Activated CD8-positive, alpha-beta T cell treated with anti-CD3 and anti-CD28 coated beads, Interleukin-2, amount 10 ng/mL, durations not matched to agents 7 days and 5 days (primary cell): ENCODE measurements around the gene OR6J1. TPM values are rescaled to one million over a fixed set of nuclear protein-coding genes. Genes with fewer than 3 reads are reported as not detected.
"Not testable (repeated sequence)": the region's sequence is repeated elsewhere in the genome, so short reads cannot be mapped to it uniquely, and the experiment has no call there.

Source experiments
- ATAC-seq: fragments of 150-1000 bp; cut with Tn5 transposase; one replicate; pipeline ENCODE4 v1.10.0; 2021; ENCODE audit warnings: moderate library complexity
- CTCF ChIA-PET: fragments of 350-600 bp; sonication (Branson Sonifier 250); formaldehyde crosslinking; loops from one replicate; lab custom pipeline; 2021; ENCODE audit warnings: antibody characterized with exemption; lab: Charles Lee
- POLR2A ChIA-PET: fragments of 350-600 bp; sonication (Branson Sonifier 250); formaldehyde crosslinking; loops from one replicate; lab custom pipeline; 2021; ENCODE audit warnings: antibody characterized with exemption; lab: Charles Lee
- DNase-seq: peaks from one replicate; pipeline ENCODE4 v3.0.0-alpha.2; 2020
- H3K27ac Mint-ChIP-seq: one replicate; pipeline ENCODE4 v1.8.0; 2021; ENCODE audit warnings: mild to moderate bottlenecking, mixed read lengths
- H3K27me3 Mint-ChIP-seq: one replicate; pipeline ENCODE4 v1.8.0; 2021; ENCODE audit warnings: low read depth, mixed read lengths
- H3K36me3 Mint-ChIP-seq: one replicate; pipeline ENCODE4 v1.8.0; 2021; ENCODE audit warnings: low read depth, mixed read lengths
- H3K4me1 Mint-ChIP-seq: one replicate; pipeline ENCODE4 v1.8.0; 2021; ENCODE audit warnings: low read depth, mixed read lengths
- H3K4me3 Mint-ChIP-seq: one replicate; pipeline ENCODE4 v1.8.0; 2021; ENCODE audit warnings: mild to moderate bottlenecking, mixed read lengths
- H3K9me3 Mint-ChIP-seq: one replicate; pipeline ENCODE4 v1.8.0; 2022; ENCODE audit warnings: mixed read lengths; ENCODE audit not compliant: insufficient read depth
- total RNA-seq, 2 experiments: library from RNA; stranded (reverse); gene quantifications; one replicate each; pipeline ENCODE4 v1.2.3, GENCODE V29; 2021

OR6J1 gene
- not detected for total RNA-seq

- Mint-ChIP-seq H3K9me3 (no peaks in the 10 kb centered on the region), H3K27me3 (no peaks in the 10 kb centered on the region), H3K27ac (peak within 1 kb of the TSS; percentile 18), H3K36me3 (no peaks in the 10 kb centered on the region), H3K4me1 (no peaks in the 10 kb centered on the region), H3K4me3 (no peak within 1 kb of the TSS)
- ATAC-seq (no peak), DNase-seq (no peak)
- ChIA-PET POLR2A (no interaction called here), CTCF (interaction anchor here (1.1 to 1.2 kb wide), 2 partner anchors 9 to 74 kb away, joined by 4 to 7 read pairs; no protein-coding TSS in a partner anchor)
Measured at GRCh38 chr14:22644305-22644635, at the start of gene OR6J1. Gene OR6J1, minus strand, starts transcription at chr14:22644352. Its CDS starts 9,541 bp downstream, at chr14:22634811.

GRCh38 chr14:22692194-22692593 is 48.0 kb upstream of the OR6J1 start:
- Mint-ChIP-seq H3K36me3 (no peaks in the 10 kb centered on the region), H3K27ac (no peak overlapping the region), H3K4me3 (no peak overlapping the region), H3K4me1 (no peaks in the 10 kb centered on the region), H3K9me3 (peaks cover 8% of the 10 kb centered on the region), H3K27me3 (peaks cover 50% of the 10 kb centered on the region)
- no peak for DNase-seq
- ChIA-PET CTCF (interaction anchor here (1.2 kb wide), 1 partner anchor 32 kb away, joined by 3 read pairs; no protein-coding TSS in a partner anchor), POLR2A (no interaction called here)
- ATAC-seq: no peak

- H3K27me3 Mint-ChIP-seq: peaks cover 53% of the 10 kb centered on the region
- H3K4me1 Mint-ChIP-seq: no peaks in the 10 kb centered on the region
- CTCF ChIA-PET: no interaction called here
- no peak overlapping the region for H3K27ac Mint-ChIP-seq
- POLR2A ChIA-PET: no interaction called here
- peaks cover 9% of the 10 kb centered on the region for H3K9me3 Mint-ChIP-seq
- DNase-seq (no peak), ATAC-seq (no peak)
- H3K36me3 Mint-ChIP-seq: no peaks in the 10 kb centered on the region
- no peak overlapping the region for H3K4me3 Mint-ChIP-seq
Measured at GRCh38 chr14:22691171-22691570, 47.0 kb upstream of the OR6J1 start.

- Mint-ChIP-seq H3K4me1 (no peaks in the 10 kb centered on the region), H3K27ac (no peak overlapping the region), H3K4me3 (no peak overlapping the region), H3K27me3 (peaks cover 59% of the 10 kb centered on the region), H3K9me3 (peaks cover 9% of the 10 kb centered on the region), H3K36me3 (no peaks in the 10 kb centered on the region)
- ChIA-PET CTCF (interaction anchor here (1.0 kb wide), 1 partner anchor 943 kb away, joined by 3 read pairs; no protein-coding TSS in a partner anchor), POLR2A (no interaction called here)
- ATAC-seq (no peak), DNase-seq (no peak)
Measured at GRCh38 chr14:22689199-22689598, 45.0 kb upstream of the OR6J1 start.

GRCh38 chr14:22687969-22688368 is 43.8 kb upstream of the OR6J1 start:
- DNase-seq, H3K9me3 Mint-ChIP-seq, ATAC-seq, H3K27ac Mint-ChIP-seq, POLR2A ChIA-PET, CTCF ChIA-PET, H3K4me3 Mint-ChIP-seq, H3K36me3 Mint-ChIP-seq, H3K4me1 Mint-ChIP-seq: not testable (repeated sequence)
- H3K27me3 Mint-ChIP-seq: peaks cover 61% of the 10 kb centered on the region

GRCh38 chr14:22686176-22686611 is 42.0 kb upstream of the OR6J1 start:
- H3K27ac Mint-ChIP-seq, ATAC-seq, H3K36me3 Mint-ChIP-seq, DNase-seq, H3K4me3 Mint-ChIP-seq, CTCF ChIA-PET, H3K4me1 Mint-ChIP-seq, POLR2A ChIA-PET, H3K9me3 Mint-ChIP-seq: not testable (repeated sequence)
- H3K27me3 Mint-ChIP-seq: peaks cover 55% of the 10 kb centered on the region

- CTCF ChIA-PET: interaction anchor here (1.5 kb wide), 1 partner anchor 115 kb away, joined by 4 read pairs; no protein-coding TSS in a partner anchor
- POLR2A ChIA-PET: no interaction called here
- DNase-seq (no peak), ATAC-seq (no peak)
- H3K4me1 Mint-ChIP-seq: no peaks in the 10 kb centered on the region
- H3K4me3 Mint-ChIP-seq: no peak overlapping the region
- H3K27me3 Mint-ChIP-seq: peaks cover 49% of the 10 kb centered on the region
- H3K36me3 Mint-ChIP-seq: no peaks in the 10 kb centered on the region
- H3K9me3 Mint-ChIP-seq: peaks cover 5% of the 10 kb centered on the region
- H3K27ac Mint-ChIP-seq: no peak overlapping the region
Measured at GRCh38 chr14:22685467-22685866, 41.3 kb upstream of the OR6J1 start.

- not testable (repeated sequence) for H3K4me3 Mint-ChIP-seq, H3K4me1 Mint-ChIP-seq, H3K27ac Mint-ChIP-seq, H3K9me3 Mint-ChIP-seq, ATAC-seq, H3K36me3 Mint-ChIP-seq, DNase-seq
- H3K27me3 Mint-ChIP-seq: peaks cover 46% of the 10 kb centered on the region
- ChIA-PET CTCF (interaction anchor here (1.7 kb wide), 1 partner anchor 831 kb away, joined by 4 read pairs; no protein-coding TSS in a partner anchor), POLR2A (interaction anchor here (0.8 kb wide), 1 partner anchor 684 kb away, joined by 4 read pairs; no protein-coding TSS in a partner anchor)
Measured at GRCh38 chr14:22683428-22683827, 39.3 kb upstream of the OR6J1 start.

- H3K27me3 Mint-ChIP-seq: peaks cover 27% of the 10 kb centered on the region
- no peak overlapping the region for H3K27ac Mint-ChIP-seq
- no peaks in the 10 kb centered on the region for H3K36me3 Mint-ChIP-seq
- no peak overlapping the region for H3K4me3 Mint-ChIP-seq
- CTCF ChIA-PET: no interaction called here
- no peak for ATAC-seq
- POLR2A ChIA-PET: no interaction called here
- no peaks in the 10 kb centered on the region for H3K4me1 Mint-ChIP-seq
- no peaks in the 10 kb centered on the region for H3K9me3 Mint-ChIP-seq
- DNase-seq: no peak
Measured at GRCh38 chr14:22678221-22678620, 34.1 kb upstream of the OR6J1 start.

- H3K4me3 Mint-ChIP-seq, DNase-seq, H3K36me3 Mint-ChIP-seq, ATAC-seq, H3K27ac Mint-ChIP-seq, H3K4me1 Mint-ChIP-seq, POLR2A ChIA-PET, CTCF ChIA-PET, H3K9me3 Mint-ChIP-seq: not testable (repeated sequence)
- peaks cover 24% of the 10 kb centered on the region for H3K27me3 Mint-ChIP-seq
Measured at GRCh38 chr14:22677551-22677950, 33.4 kb upstream of the OR6J1 start.

- ATAC-seq: no peak
- POLR2A ChIA-PET: no interaction called here
- DNase-seq: no peak
- Mint-ChIP-seq H3K4me3 (no peak overlapping the region), H3K4me1 (no peaks in the 10 kb centered on the region), H3K36me3 (peaks cover 2% of the 10 kb centered on the region), H3K27ac (no peak overlapping the region), H3K27me3 (peaks cover 18% of the 10 kb centered on the region), H3K9me3 (no peaks in the 10 kb centered on the region)
- CTCF ChIA-PET: no interaction called here
Measured at GRCh38 chr14:22671622-22672021, 27.5 kb upstream of the OR6J1 start.

- peaks cover 12% of the 10 kb centered on the region for H3K27me3 Mint-ChIP-seq
- peaks cover 4% of the 10 kb centered on the region for H3K4me1 Mint-ChIP-seq
- no peak overlapping the region for H3K27ac Mint-ChIP-seq
- ChIA-PET CTCF (interaction anchor here (2.1 kb wide), 1 partner anchor 15 kb away, joined by 7 read pairs; no protein-coding TSS in a partner anchor), POLR2A (no interaction called here)
- no peaks in the 10 kb centered on the region for H3K9me3 Mint-ChIP-seq
- DNase-seq (no peak), ATAC-seq (no peak)
- no peak overlapping the region for H3K4me3 Mint-ChIP-seq
- H3K36me3 Mint-ChIP-seq: peaks cover 2% of the 10 kb centered on the region
Measured at GRCh38 chr14:22668863-22669262, 24.7 kb upstream of the OR6J1 start.
